ENCODE data around the gene ST6GALNAC5.

The ST6GALNAC5 gene

DNA sequence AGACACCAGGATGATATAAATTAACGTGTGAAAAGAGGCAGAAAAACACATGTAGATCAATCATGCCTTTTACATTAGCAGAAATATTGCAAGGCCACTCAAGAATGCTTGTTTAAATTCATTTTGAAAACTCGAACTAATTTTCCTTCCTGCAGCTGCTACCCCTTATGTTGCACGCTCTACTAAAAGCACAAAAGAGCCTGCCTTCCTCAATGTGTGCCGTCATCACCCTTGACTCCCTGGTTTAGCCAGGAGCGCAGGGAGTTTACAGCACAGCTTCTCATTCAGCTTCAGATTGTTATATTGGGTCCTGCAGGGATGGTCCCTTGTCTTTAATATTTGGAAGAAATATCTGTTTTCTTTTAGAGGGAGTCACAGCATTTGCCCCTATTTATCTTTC lies 10.1 kb upstream of the ST6GALNAC5 start:
- TF ChIP-seq FOXP2 (optimal IDR thresholded peaks at IDR 0.05; ENCODE audit: borderline replicate concordance, extremely low read depth, extremely low read length, insufficient read depth) = no peak
- TF ChIP-seq POLR2AphosphoS5 (IDR thresholded peaks at IDR 0.05; ENCODE audit: low read depth, low read length) = no peak
- TF ChIP-seq, protein P1, sequence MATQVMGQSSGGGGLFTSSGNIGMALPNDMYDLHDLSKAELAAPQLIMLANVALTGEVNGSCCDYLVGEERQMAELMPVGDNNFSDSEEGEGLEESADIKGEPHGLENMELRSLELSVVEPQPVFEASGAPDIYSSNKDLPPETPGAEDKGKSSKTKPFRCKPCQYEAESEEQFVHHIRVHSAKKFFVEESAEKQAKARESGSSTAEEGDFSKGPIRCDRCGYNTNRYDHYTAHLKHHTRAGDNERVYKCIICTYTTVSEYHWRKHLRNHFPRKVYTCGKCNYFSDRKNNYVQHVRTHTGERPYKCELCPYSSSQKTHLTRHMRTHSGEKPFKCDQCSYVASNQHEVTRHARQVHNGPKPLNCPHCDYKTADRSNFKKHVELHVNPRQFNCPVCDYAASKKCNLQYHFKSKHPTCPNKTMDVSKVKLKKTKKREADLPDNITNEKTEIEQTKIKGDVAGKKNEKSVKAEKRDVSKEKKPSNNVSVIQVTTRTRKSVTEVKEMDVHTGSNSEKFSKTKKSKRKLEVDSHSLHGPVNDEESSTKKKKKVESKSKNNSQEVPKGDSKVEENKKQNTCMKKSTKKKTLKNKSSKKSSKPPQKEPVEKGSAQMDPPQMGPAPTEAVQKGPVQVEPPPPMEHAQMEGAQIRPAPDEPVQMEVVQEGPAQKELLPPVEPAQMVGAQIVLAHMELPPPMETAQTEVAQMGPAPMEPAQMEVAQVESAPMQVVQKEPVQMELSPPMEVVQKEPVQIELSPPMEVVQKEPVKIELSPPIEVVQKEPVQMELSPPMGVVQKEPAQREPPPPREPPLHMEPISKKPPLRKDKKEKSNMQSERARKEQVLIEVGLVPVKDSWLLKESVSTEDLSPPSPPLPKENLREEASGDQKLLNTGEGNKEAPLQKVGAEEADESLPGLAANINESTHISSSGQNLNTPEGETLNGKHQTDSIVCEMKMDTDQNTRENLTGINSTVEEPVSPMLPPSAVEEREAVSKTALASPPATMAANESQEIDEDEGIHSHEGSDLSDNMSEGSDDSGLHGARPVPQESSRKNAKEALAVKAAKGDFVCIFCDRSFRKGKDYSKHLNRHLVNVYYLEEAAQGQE (IDR thresholded peaks at IDR 0.05; ENCODE audit: insufficient read depth in 1 of 2, low read depth in 2 of 2, low read length in 2 of 2) = no peak
- no peak for TF ChIP-seq SIN3A (IDR thresholded peaks at IDR 0.05; ENCODE audit: borderline replicate concordance, insufficient read depth, low read length)
- TF ChIP-seq TAF1 (IDR thresholded peaks at IDR 0.05; ENCODE audit: borderline replicate concordance, insufficient read depth, low read length) = no peak

- no peak for TF ChIP-seq TAF1 (IDR thresholded peaks at IDR 0.05; ENCODE audit: borderline replicate concordance, insufficient read depth, low read length)
- no peak for TF ChIP-seq SIN3A (IDR thresholded peaks at IDR 0.05; ENCODE audit: borderline replicate concordance, insufficient read depth, low read length)
- no peak for TF ChIP-seq FOXP2 (optimal IDR thresholded peaks at IDR 0.05; ENCODE audit: borderline replicate concordance, extremely low read depth, extremely low read length, insufficient read depth)
- TF ChIP-seq POLR2AphosphoS5 (IDR thresholded peaks at IDR 0.05; ENCODE audit: low read depth, low read length) = no peak
- TF ChIP-seq, protein P1 (IDR thresholded peaks at IDR 0.05; ENCODE audit: insufficient read depth in 1 of 2, low read depth in 2 of 2, low read length in 2 of 2) = no peak
Observed at GRCh38 chr1:76857973-76858372, 9.3 kb upstream of the ST6GALNAC5 start.

DNA sequence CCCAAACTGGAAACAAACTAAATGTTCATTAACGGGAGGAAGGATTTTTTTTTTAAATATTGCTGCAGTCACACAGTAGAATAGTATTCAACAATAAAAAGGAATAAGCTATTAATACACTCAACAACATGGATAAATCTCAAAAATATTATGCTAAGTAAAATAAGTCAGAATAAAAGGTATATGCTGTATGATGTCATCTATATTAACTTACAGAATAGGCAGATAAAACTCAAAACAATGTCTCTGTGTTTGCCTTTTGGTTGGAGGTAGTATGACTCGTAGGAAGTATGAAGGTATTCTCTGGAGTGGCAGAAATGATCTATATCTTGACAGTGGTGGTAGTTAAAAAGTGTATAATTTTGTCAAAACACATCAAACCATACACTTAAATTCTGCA lies 6.1 kb upstream of the ST6GALNAC5 start:
- TF ChIP-seq TAF1 (IDR thresholded peaks at IDR 0.05; ENCODE audit: borderline replicate concordance, insufficient read depth, low read length) (no peak), POLR2AphosphoS5 (IDR thresholded peaks at IDR 0.05; ENCODE audit: low read depth, low read length) (no peak), SIN3A (IDR thresholded peaks at IDR 0.05; ENCODE audit: borderline replicate concordance, insufficient read depth, low read length) (no peak), FOXP2 (optimal IDR thresholded peaks at IDR 0.05; ENCODE audit: borderline replicate concordance, extremely low read depth, extremely low read length, insufficient read depth) (no peak)
- TF ChIP-seq, protein P1 (IDR thresholded peaks at IDR 0.05; ENCODE audit: insufficient read depth in 1 of 2, low read depth in 2 of 2, low read length in 2 of 2) = no peak

DNA sequence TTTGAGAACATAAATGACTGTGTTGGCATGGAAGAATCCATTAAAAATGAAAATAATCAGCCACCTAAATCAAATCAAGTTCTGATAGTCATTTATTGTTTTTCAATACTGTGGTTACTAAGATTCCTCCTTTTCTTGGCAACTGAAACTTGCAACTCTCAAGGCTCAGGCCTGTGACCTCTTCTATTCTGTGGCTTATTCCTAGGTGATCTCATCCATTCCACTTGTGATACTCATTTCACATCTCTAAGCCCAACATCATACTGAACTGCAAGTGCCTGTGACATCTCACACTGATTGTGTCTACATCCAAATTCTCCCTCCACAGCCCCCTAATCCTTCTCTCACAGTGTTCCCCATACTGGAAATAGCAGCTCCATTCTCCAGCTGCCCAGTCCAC lies 4.8 kb upstream of the ST6GALNAC5 start:
- TF ChIP-seq FOXP2 (optimal IDR thresholded peaks at IDR 0.05; ENCODE audit: borderline replicate concordance, extremely low read depth, extremely low read length, insufficient read depth) = no peak
- no peak for TF ChIP-seq POLR2AphosphoS5 (IDR thresholded peaks at IDR 0.05; ENCODE audit: low read depth, low read length)
- TF ChIP-seq SIN3A (IDR thresholded peaks at IDR 0.05; ENCODE audit: borderline replicate concordance, insufficient read depth, low read length) = no peak
- TF ChIP-seq, protein P1 (IDR thresholded peaks at IDR 0.05; ENCODE audit: insufficient read depth in 1 of 2, low read depth in 2 of 2, low read length in 2 of 2) = no peak

DNA sequence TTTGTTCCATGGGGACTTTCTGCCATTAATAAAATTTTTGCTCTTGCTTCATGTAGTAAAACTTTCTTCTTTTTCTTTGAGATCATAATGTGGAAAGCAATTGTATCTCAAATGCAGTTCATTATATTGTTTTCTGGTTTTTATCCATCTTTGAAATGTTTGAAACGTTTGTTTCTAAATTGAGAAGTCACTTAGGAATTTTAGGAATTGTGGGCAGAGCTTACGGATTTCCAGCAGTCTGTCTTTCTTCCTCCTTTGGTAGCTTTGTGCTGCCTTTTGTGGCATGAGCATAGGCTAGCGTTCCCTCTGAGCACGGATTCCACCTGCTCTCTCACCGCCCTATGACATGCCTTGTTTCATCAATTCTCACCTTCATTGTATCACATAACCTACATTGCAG lies 2.9 kb upstream of the ST6GALNAC5 start:
- TF ChIP-seq, protein P1 (IDR thresholded peaks at IDR 0.05; ENCODE audit: insufficient read depth in 1 of 2, low read depth in 2 of 2, low read length in 2 of 2) = no peak
- TF ChIP-seq POLR2AphosphoS5 (IDR thresholded peaks at IDR 0.05; ENCODE audit: low read depth, low read length) (no peak), SIN3A (IDR thresholded peaks at IDR 0.05; ENCODE audit: borderline replicate concordance, insufficient read depth, low read length) (no peak), TAF1 (IDR thresholded peaks at IDR 0.05; ENCODE audit: borderline replicate concordance, insufficient read depth, low read length) (no peak), FOXP2 (optimal IDR thresholded peaks at IDR 0.05; ENCODE audit: borderline replicate concordance, extremely low read depth, extremely low read length, insufficient read depth) (no peak)
